ENCODE results near the gene SLC2A6.
"Not testable (repeated sequence)": the region's sequence is repeated elsewhere in the genome, so short reads cannot be mapped to it uniquely, and the experiment has no call there.

Gene SLC2A6

GRCh38 chr9:133459476-133460404 lies 19.2 kb downstream of the SLC2A6 start, which contains the start of gene CACFD1:
Gene CACFD1 (plus strand): TSS chr9:133459978. CDS start chr9:133460067, 89 bp downstream.
- peak; percentile 99 for DNase-seq

GRCh38 chr9:133458643-133459312 lies 20.1 kb downstream of the SLC2A6 start:
- DNase-seq: peak; percentile 7

- DNase-seq: no peak
Observed at GRCh38 chr9:133457748-133458147, 21.2 kb downstream of the SLC2A6 start.

GRCh38 chr9:133457233-133457632 lies 21.7 kb downstream of the SLC2A6 start:
- no peak for DNase-seq

GRCh38 chr9:133456409-133456808 lies 22.5 kb downstream of the SLC2A6 start:
- no peak for DNase-seq

DNA sequence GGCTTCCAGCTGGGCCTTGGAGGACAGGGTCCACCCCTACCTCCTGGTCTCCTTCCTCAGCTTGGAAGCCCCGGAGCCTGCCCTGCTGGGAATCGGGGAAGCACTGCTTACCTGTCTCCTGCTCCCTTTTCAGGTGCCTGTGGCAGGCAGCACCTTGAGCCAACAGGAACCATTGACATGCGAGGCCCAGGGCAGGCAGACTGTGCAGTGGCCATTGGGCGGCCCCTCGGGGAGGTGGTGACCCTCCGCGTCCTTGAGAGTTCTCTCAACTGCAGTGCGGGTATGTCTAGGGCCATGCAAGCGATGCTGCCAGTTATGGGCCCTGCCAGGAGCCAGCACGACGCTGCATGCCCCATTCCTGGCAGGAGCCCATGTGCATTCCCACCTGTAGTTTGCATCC lies 23.0 kb downstream of the SLC2A6 start:
- no peak for DNase-seq

DNA sequence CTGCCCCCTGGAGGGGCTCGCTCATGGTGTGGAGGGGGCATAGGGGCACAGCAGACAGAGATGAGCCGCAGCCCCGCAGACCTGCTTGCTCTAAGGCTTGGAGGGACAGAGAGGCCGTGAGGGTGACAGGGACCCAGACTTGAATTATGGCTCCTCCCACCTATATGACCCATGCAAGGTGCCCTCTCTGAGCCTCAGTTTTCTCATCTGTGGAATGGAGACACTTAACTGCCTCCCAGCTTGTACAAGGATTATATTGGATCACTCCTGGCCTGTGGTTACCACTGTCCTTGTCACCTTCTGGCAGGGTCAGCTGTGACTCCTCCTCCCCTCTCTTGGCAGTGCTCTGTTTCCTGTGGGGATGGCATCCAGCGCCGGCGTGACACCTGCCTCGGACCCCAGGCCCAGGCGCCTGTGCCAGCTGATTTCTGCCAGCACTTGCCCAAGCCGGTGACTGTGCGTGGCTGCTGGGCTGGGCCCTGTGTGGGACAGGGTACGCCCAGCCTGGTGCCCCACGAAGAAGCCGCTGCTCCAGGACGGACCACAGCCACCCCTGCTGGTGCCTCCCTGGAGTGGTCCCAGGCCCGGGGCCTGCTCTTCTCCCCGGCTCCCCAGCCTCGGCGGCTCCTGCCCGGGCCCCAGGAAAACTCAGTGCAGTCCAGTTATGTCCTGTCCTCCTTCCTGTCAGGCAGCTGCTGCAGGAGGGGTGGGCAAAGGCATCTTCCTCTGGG lies 23.8 kb downstream of the SLC2A6 start:
- DNase-seq: no peak

GRCh38 chr9:133454325-133454724 lies 24.6 kb downstream of the SLC2A6 start:
- no peak for DNase-seq

DNA sequence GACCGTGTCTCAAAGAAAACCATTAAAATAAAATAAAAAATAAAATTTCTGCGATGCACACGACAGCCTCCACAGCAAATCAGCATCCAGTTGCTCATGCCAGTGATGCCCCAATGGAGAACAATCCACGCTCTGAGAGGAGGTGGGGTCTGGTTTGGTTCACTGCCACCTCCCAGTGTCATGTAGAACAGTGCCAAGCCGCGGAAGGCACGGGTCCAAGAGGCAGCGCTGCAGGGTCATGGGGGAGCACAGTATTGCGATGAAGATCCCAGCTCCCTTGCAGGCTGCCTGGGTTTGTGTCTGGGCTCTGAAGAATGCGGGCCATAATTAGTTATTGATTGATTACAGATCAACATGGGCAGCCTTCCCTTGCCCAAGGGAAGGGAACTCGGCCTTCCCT lies 25.2 kb downstream of the SLC2A6 start:
- no peak for DNase-seq

GRCh38 chr9:133452562-133452961 lies 26.3 kb downstream of the SLC2A6 start:
- no peak for DNase-seq

- DNase-seq: not testable (repeated sequence)
Observed at GRCh38 chr9:133451865-133452264, 27.0 kb downstream of the SLC2A6 start.

GRCh38 chr9:133449760-133450159 lies 29.1 kb downstream of the SLC2A6 start:
- peak; percentile 32 for DNase-seq

GRCh38 chr9:133448487-133448972 lies 30.4 kb downstream of the SLC2A6 start:
- no peak for DNase-seq

GRCh38 chr9:133445293-133445969 lies 33.5 kb downstream of the SLC2A6 start:
- no peak for DNase-seq

- DNase-seq: peak; percentile 76
Observed at GRCh38 chr9:133443982-133444381, 34.9 kb downstream of the SLC2A6 start.

- no peak for DNase-seq
Observed at GRCh38 chr9:133443248-133443647, 35.7 kb downstream of the SLC2A6 start.

DNA sequence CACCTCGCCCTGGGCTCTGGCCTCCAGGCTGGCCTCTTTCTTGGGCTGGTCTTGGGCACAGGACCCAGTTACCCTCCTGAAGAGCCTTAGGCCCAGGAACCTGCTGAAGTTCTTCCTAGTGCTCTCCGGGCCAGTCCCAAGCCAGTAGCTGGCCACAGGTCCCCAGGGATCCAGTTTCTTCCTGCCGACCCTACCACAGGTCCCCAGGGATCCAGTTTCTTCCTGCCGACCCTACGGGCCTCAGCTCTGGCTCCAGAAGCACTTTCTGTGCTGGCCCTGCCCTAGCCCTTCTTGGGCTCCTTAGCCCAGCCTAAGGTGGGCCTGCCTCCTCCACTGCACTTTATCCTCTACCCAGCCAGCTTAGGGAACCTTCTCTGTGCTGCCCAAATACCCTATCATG lies 37.3 kb downstream of the SLC2A6 start:
- no peak for DNase-seq

DNA sequence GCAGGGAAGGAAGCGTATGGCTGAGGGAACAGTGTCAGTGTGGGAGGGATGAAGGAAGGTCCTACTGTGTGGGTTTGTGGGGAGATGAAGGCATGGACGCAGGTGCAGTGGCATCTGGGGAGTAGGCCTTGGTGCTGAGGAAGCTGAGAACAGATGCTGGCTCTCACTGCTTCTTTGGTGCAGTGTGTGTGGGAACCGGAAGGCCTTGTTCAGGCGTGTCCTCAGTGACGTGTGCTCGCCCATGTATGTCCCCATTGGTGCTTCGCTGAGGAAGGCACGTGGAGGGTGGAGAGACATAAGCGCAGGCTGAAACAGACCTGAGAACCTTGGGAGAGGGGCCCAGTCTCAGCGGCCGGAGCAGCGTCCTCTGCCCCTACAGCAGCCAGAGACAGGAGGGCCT lies 38.0 kb downstream of the SLC2A6 start:
- DNase-seq: no peak

- no peak for DNase-seq
Observed at GRCh38 chr9:133439337-133439736, 39.6 kb downstream of the SLC2A6 start.

GRCh38 chr9:133437753-133438531 lies 41.0 kb downstream of the SLC2A6 start:
- DNase-seq: no peak

GRCh38 chr9:133436681-133437080 lies 42.2 kb downstream of the SLC2A6 start:
- no peak for DNase-seq

DNA sequence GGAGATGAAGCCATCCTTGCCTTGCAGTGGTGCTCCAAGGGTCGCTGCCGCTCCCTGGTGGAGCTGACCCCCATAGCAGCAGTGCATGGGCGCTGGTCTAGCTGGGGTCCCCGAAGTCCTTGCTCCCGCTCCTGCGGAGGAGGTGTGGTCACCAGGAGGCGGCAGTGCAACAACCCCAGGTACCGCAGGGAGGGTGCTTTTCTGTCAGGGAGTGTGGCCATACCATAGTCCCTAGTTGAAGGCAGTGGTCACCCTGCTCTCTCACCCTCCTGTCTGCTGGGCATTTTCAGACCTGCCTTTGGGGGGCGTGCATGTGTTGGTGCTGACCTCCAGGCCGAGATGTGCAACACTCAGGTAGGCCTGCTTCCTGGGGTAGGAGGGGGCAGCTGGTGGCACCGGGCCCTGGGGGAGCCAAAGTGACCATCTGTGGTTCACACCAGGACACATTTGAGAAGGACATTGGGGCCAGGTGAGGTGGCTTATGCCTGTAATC lies 45.5 kb downstream of the SLC2A6 start:
- no peak for DNase-seq

Data from NCI-H510A treated with DMSO at 0.1 percent for 48 hours (cell line).